Measurements from ENCODE around the gene KDM4C. TPM values are rescaled to one million over a fixed set of nuclear protein-coding genes. Genes with fewer than 3 reads are reported as not detected.

The KDM4C gene
- total and polyA plus RNA-seq, 2 of the 13 experiments (the other 11 are each of a cell fraction or from before 2014, with no cell fraction given): 19.4 to 23.6 TPM

DNA sequence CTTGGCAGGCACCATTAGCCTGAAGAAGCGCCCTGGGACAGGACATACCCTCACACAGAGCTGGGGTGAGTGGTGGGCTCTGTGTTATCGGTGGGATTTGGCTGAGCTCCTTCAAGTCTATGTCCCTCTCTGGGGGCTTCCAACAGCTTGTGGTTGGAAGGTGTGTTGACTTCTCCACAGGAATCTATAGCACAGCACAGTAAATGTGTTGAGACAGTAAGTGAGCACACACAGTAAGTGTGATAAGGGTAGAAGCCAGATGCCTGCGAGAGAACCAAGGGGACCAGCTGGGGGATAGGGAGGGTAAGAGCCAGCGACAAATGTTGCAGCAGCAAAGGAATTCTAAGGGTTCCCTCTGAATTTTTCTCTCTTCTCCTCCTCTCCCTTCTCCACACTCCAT lies 448.0 kb downstream of the KDM4C start (continued):
- TF ChIP-seq, protein P1, sequence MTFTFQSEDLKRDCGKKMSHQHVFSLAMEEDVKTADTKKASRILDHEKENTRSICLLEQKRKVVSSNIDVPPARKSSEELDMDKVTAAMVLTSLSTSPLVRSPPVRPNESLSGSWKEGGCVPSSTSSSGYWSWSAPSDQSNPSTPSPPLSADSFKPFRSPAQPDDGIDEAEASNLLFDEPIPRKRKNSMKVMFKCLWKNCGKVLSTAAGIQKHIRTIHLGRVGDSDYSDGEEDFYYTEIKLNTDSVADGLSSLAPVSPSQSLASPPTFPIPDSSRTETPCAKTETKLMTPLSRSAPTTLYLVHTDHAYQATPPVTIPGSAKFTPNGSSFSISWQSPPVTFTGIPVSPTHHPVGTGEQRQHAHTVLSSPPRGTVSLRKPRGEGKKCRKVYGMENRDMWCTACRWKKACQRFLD (CRISPR knock-in tag; IDR thresholded peaks at IDR 0.05; ENCODE audit: borderline replicate concordance): no peak

DNA sequence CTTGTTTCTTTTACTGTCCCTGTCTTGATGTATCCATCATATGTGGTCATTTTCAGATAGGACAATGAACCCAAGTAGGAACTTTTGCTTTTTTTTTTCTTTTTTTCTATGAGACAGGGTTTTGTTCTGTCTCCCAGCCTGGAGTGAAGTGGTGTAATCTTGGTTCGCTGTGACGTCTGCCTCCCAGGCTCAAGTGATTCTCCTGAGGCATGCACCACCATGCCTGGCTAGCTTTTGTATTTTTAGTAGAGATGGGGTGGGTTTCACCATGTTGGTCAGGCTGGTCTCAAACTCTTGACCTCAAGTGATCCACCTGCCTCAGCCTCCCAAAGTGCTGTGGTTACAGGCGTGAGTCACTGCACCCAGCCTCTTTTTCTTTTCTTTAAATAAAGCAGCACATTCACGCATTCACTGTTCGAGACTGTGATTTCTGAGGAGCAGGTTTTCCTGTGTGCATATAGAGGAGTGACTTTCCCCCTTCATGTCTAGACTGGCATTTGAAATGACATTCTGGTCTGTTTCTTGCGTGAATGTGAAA lies 448.5 kb downstream of the KDM4C start:
- FAIRE-seq (no peak), ATAC-seq (no peak), DNase-seq (ENCODE audit: low spot score) (no peak)
- Histone ChIP-seq H3K36me3 (replicated peaks in 1 of 2; ENCODE audit: control insufficient read depth in 1 of 2, insufficient read depth in 2 of 2, low read length in 2 of 2) (no peaks in the 10 kb centered on the region), H3K4me1 (ENCODE audit: insufficient read depth, low read length) (no peaks in the 10 kb centered on the region), H3K4me3 (replicated peaks in 1 of 3; ENCODE audit: insufficient read depth in 1 of 3, low read depth in 2 of 3, low read length in 3 of 3) (no peak overlapping the region), H3K9me3 (ENCODE audit: low read length) (no peaks in the 10 kb centered on the region), H3K4me2 (ENCODE audit: low read depth, low read length) (no peak overlapping the region), H3K9ac (ENCODE audit: insufficient read depth, low read depth, low read length) (no peak overlapping the region), H2AFZ (ENCODE audit: low read length) (no peak overlapping the region), H4K20me1 (ENCODE audit: insufficient read depth, low read length) (no peaks in the 10 kb centered on the region), H3K27me3 (ENCODE audit: control insufficient read depth in 1 of 2, insufficient read depth in 2 of 2, low read length in 2 of 2) (no peaks in the 10 kb centered on the region; a peak in 1 of 5 replicates), H3K79me2 (ENCODE audit: insufficient read depth, low read length) (no peaks in the 10 kb centered on the region), H3K27ac (ENCODE audit: extremely low read length, insufficient read depth, low read length) (no peak overlapping the region)
- BruUV-seq (replicated peaks): no TSS peak
- ChIA-PET POLR2A (no interaction called here), CTCF (ENCODE audit: low intra/inter-chr PET ratio, low total read pairs) (no interaction called here)
- intact Hi-C loops (cut with micrococcal nuclease; ENCODE audit: unreplicated experiment): no loop called here
- TF ChIP-seq, protein P2, sequence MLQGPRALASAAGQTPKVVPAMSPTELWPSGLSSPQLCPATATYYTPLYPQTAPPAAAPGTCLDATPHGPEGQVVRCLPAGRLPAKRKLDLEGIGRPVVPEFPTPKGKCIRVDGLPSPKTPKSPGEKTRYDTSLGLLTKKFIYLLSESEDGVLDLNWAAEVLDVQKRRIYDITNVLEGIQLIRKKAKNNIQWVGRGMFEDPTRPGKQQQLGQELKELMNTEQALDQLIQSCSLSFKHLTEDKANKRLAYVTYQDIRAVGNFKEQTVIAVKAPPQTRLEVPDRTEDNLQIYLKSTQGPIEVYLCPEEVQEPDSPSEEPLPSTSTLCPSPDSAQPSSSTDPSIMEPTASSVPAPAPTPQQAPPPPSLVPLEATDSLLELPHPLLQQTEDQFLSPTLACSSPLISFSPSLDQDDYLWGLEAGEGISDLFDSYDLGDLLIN (CRISPR knock-in tag; IDR thresholded peaks at IDR 0.05; ENCODE audit: borderline replicate concordance): no peak
- TF ChIP-seq NBN (conservative IDR thresholded peaks at IDR 0.05): no peak
- no peak for TF ChIP-seq JARID2 (CRISPR knock-in tag; IDR thresholded peaks at IDR 0.05; ENCODE audit: insufficient replicate concordance)
- no peak for TF ChIP-seq EEA1 (CRISPR knock-in tag; IDR thresholded peaks at IDR 0.05; ENCODE audit: borderline replicate concordance)
- TF ChIP-seq SP1 (IDR thresholded peaks at IDR 0.05): no peak
- no peak for TF ChIP-seq SP1 (CRISPR knock-in tag; IDR thresholded peaks at IDR 0.05)
- TF ChIP-seq, protein P3, sequence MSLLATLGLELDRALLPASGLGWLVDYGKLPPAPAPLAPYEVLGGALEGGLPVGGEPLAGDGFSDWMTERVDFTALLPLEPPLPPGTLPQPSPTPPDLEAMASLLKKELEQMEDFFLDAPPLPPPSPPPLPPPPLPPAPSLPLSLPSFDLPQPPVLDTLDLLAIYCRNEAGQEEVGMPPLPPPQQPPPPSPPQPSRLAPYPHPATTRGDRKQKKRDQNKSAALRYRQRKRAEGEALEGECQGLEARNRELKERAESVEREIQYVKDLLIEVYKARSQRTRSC (CRISPR knock-in tag; IDR thresholded peaks at IDR 0.05; ENCODE audit: low read depth): no peak
- no peak for TF ChIP-seq ZNF234 (CRISPR knock-in tag; conservative IDR thresholded peaks at IDR 0.05)
- TF ChIP-seq LCORL (IDR thresholded peaks at IDR 0.05): no peak
- TF ChIP-seq LCORL (CRISPR knock-in tag; IDR thresholded peaks at IDR 0.05): no peak
- no peak for TF ChIP-seq MTF1 (CRISPR knock-in tag; IDR thresholded peaks at IDR 0.05)
- TF ChIP-seq ZNF224 (CRISPR knock-in tag; IDR thresholded peaks at IDR 0.05): no peak
- no peak for TF ChIP-seq SKI (IDR thresholded peaks at IDR 0.05; ENCODE audit: partially characterized antibody)
- TF ChIP-seq SUZ12 (IDR thresholded peaks at IDR 0.05; ENCODE audit: low read depth, low read length): no peak
- no peak for TF ChIP-seq ATF1 (CRISPR knock-in tag; IDR thresholded peaks at IDR 0.05)
- no peak for TF ChIP-seq SNAI1 (CRISPR knock-in tag; IDR thresholded peaks at IDR 0.05; ENCODE audit: borderline replicate concordance)
- TF ChIP-seq KLF9 (CRISPR knock-in tag; IDR thresholded peaks at IDR 0.05; ENCODE audit: low read depth): no peak
- TF ChIP-seq NR2F6 (IDR thresholded peaks at IDR 0.05): no peak
- no peak for TF ChIP-seq NR2F6 (CRISPR knock-in tag; IDR thresholded peaks at IDR 0.05)
- in situ Hi-C loops (cut with HindIII; ENCODE audit: extremely low pct_ligation_motif_present, low pct_unique_long_range_greater_than_20kb): no loop called here
- WGBS (ENCODE audit: low lambda C conversion rate): 43% methylated on average over 6 of the region's 6 CpGs
